Measurements from ENCODE around the gene R3HDM1. TPM values are rescaled to one million over a fixed set of nuclear protein-coding genes. Genes with fewer than 3 reads are reported as not detected.
A peak's percentile ranks its signal among the peaks of the same experiment; 100 is the strongest.
"Not testable (repeated sequence)": the region's sequence is repeated elsewhere in the genome, so short reads cannot be mapped to it uniquely, and the experiment has no call there.

The R3HDM1 gene
- total RNA-seq, 2 donors from 2014 or later, result 31.8 to 42.9 TPM

- no peak overlapping the region for H3K27ac Mint-ChIP-seq
- H3K9me3 ChIP-seq (ENCODE audit: control insufficient read depth, low read length, poor library complexity, severe bottlenecking), result no peaks in the 10 kb centered on the region
- peaks cover 9% of the 10 kb centered on the region for H3K4me1 Mint-ChIP-seq
- H3K27me3 Mint-ChIP-seq, result no peaks in the 10 kb centered on the region
- no peak for DNase-seq
- peaks cover 11% of the 10 kb centered on the region for H3K36me3 Mint-ChIP-seq (ENCODE audit: low read depth)
- no peak for ATAC-seq
- no peak overlapping the region for H3K4me3 Mint-ChIP-seq
Observed at GRCh38 chr2:135635212-135635835, 104.0 kb downstream of the R3HDM1 start.

DNA sequence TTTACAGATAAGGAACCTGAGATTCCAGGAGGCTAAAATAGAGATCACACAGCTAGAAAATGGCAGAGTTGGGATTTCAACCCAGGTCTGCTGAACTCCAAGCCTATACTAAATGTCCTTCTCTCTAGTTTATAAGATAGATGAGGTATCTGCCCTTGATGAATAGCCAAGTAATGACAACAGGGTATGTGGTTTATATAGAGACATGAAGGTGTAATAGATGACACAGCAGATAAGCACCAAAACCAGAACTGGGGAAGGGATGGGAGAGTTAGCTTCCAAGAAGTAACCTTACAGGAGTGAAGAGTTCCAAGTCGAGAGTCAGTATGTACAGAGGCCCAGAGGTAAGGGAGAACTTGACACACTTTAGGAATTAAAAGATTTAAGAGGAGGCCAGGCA is 105.7 kb downstream of the R3HDM1 start:
- DNase-seq (no peak), ATAC-seq (no peak)
- H3K27ac Mint-ChIP-seq, result no peak overlapping the region
- H3K36me3 Mint-ChIP-seq (ENCODE audit: low read depth), result peaks cover 11% of the 10 kb centered on the region
- H3K4me3 Mint-ChIP-seq, result no peak overlapping the region
- H3K9me3 ChIP-seq (ENCODE audit: control insufficient read depth, low read length, poor library complexity, severe bottlenecking), result no peaks in the 10 kb centered on the region
- H3K27me3 Mint-ChIP-seq, result no peaks in the 10 kb centered on the region
- H3K4me1 Mint-ChIP-seq, result peaks cover 9% of the 10 kb centered on the region

- peaks cover 11% of the 10 kb centered on the region for H3K36me3 Mint-ChIP-seq (ENCODE audit: low read depth)
- ATAC-seq (no peak), DNase-seq (no peak)
- no peak overlapping the region for H3K27ac Mint-ChIP-seq
- peaks cover 9% of the 10 kb centered on the region for H3K4me1 Mint-ChIP-seq
- no peak overlapping the region for H3K4me3 Mint-ChIP-seq
- H3K27me3 Mint-ChIP-seq, result no peaks in the 10 kb centered on the region
- no peaks in the 10 kb centered on the region for H3K9me3 ChIP-seq (ENCODE audit: control insufficient read depth, low read length, poor library complexity, severe bottlenecking)
Observed at GRCh38 chr2:135637456-135638087, 106.3 kb downstream of the R3HDM1 start.

DNA sequence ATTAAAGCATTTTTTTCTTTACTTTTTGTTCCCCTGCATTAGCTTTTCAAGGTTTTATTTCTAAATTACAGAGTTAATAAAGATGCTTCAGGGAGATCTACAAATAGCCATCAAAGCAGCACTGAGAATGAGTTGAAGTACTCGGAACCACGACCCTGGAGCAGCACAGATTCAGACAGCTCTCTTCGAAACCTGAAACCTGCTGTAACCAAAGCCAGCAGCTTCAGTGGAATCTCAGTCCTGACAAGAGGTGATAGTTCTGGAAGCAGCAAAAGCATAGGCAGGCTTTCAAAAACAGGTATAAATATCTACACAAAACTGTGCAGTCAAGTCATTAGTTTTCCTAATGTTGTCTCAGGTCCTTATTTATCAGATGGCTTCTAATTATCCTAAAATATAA is 107.5 kb downstream of the R3HDM1 start:
- Mint-ChIP-seq H3K4me1 (peaks cover 9% of the 10 kb centered on the region), H3K36me3 (ENCODE audit: low read depth) (peaks cover 11% of the 10 kb centered on the region), H3K27ac (no peak overlapping the region), H3K27me3 (no peaks in the 10 kb centered on the region), H3K4me3 (no peak overlapping the region)
- H3K9me3 ChIP-seq (ENCODE audit: control insufficient read depth, low read length, poor library complexity, severe bottlenecking), result no peaks in the 10 kb centered on the region
- ATAC-seq, result no peak
- DNase-seq, result no peak

DNA sequence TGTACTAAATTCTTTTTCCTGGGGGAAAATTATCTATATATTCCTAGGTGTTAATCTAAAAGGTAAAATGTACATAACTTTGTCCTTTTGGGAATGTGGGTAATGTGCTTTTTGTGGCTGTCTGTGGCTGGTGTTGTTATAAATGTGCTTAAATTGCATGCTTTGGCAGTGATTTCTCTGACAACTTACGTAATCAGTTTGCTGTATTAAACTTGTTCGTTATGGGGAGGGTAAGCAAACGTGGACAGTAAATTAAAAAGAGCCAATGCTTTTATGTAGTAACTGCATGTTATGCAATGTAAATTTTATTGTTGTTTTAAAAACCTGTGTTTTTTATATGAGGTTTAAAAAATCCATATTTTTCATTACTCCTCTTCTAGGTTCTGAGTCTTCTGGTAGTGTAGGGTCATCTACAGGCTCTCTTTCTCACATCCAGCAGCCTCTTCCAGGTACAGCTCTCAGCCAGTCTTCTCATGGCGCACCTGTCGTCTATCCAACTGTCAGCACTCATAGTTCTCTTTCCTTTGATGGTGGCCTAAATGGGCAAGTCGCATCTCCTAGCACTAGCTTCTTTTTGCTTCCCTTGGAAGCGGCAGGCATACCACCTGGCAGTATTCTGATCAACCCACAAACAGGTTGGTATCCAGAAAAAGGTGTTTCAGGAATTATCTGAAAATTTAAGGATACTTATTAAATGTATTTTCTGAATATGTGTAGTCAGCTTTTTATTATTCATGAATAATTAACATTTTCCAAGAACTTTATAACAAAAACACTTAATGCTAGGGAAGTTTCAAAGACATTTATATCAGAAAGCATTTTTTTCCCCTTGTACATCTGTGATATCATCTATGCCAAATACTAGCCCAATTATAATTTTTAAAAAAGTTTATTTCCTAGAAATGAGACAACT is 110.1 kb downstream of the R3HDM1 start:
- peak overlapping the region; percentile 29 for H3K27ac Mint-ChIP-seq
- no peaks in the 10 kb centered on the region for H3K27me3 Mint-ChIP-seq
- peaks cover 9% of the 10 kb centered on the region for H3K4me1 Mint-ChIP-seq
- no peaks in the 10 kb centered on the region for H3K9me3 ChIP-seq (ENCODE audit: control insufficient read depth, low read length, poor library complexity, severe bottlenecking)
- no peak for DNase-seq
- H3K36me3 Mint-ChIP-seq (ENCODE audit: low read depth), result peaks cover 11% of the 10 kb centered on the region
- H3K4me3 Mint-ChIP-seq, result no peak overlapping the region
- ATAC-seq, result no peak

DNA sequence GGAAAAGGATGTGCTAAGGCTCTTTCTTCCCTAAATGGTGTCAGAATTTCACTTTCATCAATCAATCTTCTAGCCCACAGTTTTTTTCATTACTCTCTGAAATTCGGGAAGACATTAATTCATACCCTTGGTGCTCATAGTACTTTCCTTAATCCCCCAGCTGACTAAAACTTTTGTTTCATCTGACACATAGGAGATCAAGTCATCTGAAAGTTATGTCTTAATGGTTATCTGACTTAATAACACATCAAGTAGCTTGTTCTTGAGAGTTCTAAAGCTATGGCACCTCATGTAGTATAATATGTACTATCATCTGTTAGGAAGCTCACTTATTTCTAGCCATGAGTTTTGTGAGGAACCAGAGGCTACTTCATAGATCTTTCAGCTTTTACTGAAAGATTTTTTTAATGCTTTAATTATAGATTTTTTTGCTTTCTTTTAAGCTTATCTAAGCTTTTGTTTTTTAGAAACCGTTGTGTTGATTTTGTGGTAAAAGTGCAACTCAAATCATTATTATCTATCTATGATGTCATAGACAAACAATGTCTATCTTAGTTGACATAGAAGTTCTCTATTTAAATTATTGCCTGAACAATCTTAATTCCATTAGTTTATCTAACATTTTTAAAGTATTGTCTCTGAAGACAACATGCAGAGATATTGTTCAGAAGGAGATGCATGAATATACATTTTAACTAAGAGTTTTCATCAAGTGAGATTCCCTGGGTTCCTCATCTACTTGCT is 116.7 kb downstream of the R3HDM1 start:
- Mint-ChIP-seq H3K27ac (no peak overlapping the region), H3K27me3 (no peaks in the 10 kb centered on the region), H3K4me3 (no peak overlapping the region), H3K36me3 (ENCODE audit: low read depth) (peaks cover 7% of the 10 kb centered on the region), H3K4me1 (no peaks in the 10 kb centered on the region)
- H3K9me3 ChIP-seq (ENCODE audit: control insufficient read depth, low read length, poor library complexity, severe bottlenecking), result no peaks in the 10 kb centered on the region
- no peak for DNase-seq
- no peak for ATAC-seq

GRCh38 chr2:135650721-135651120 is 119.4 kb downstream of the R3HDM1 start:
- no peaks in the 10 kb centered on the region for H3K9me3 ChIP-seq (ENCODE audit: control insufficient read depth, low read length, poor library complexity, severe bottlenecking)
- no peaks in the 10 kb centered on the region for H3K4me1 Mint-ChIP-seq
- no peaks in the 10 kb centered on the region for H3K27me3 Mint-ChIP-seq
- no peak overlapping the region for H3K4me3 Mint-ChIP-seq
- H3K27ac Mint-ChIP-seq, result no peak overlapping the region
- ATAC-seq, result no peak
- DNase-seq, result no peak
- H3K36me3 Mint-ChIP-seq (ENCODE audit: low read depth), result peaks cover 10% of the 10 kb centered on the region

GRCh38 chr2:135651717-135652116 is 120.4 kb downstream of the R3HDM1 start:
- Mint-ChIP-seq H3K36me3 (ENCODE audit: low read depth) (peaks cover 10% of the 10 kb centered on the region), H3K27me3 (no peaks in the 10 kb centered on the region), H3K4me3 (no peak overlapping the region), H3K4me1 (no peaks in the 10 kb centered on the region), H3K27ac (no peak overlapping the region)
- ATAC-seq (no peak), DNase-seq (no peak)
- no peaks in the 10 kb centered on the region for H3K9me3 ChIP-seq (ENCODE audit: control insufficient read depth, low read length, poor library complexity, severe bottlenecking)

- peaks cover 10% of the 10 kb centered on the region for H3K36me3 Mint-ChIP-seq (ENCODE audit: low read depth)
- not testable (repeated sequence) for H3K9me3 ChIP-seq (ENCODE audit: control insufficient read depth, low read length, poor library complexity, severe bottlenecking); H3K27ac Mint-ChIP-seq; DNase-seq; H3K4me1 Mint-ChIP-seq; H3K4me3 Mint-ChIP-seq; ATAC-seq; H3K27me3 Mint-ChIP-seq
Observed at GRCh38 chr2:135654239-135654638, 123.0 kb downstream of the R3HDM1 start.

- Mint-ChIP-seq H3K36me3 (ENCODE audit: low read depth) (peaks cover 11% of the 10 kb centered on the region), H3K4me3 (peak overlapping the region; percentile 79), H3K27me3 (no peaks in the 10 kb centered on the region)
Observed at GRCh38 chr2:135657806-135658582, 126.7 kb downstream of the R3HDM1 start.

DNA sequence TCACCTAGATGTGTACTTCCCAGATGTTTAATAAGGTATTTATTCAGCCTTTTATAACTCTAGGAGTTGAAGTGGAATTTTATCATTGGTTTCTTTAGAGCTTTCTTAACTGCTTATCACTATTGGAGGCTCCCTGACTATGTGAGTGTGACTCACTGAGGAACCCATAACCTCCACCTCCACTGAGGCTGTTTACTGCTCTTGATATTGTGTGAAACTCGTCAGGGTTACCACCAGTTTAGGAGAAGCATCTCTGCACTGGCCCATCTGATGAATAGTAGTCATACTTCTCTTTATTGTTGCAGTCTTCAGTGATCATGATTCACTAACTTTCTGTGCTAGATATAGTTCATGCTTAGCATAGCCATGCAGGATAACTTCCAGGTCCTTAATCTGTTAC is 130.8 kb downstream of the R3HDM1 start:
- Mint-ChIP-seq H3K4me1 (peaks cover 9% of the 10 kb centered on the region), H3K27ac (no peak overlapping the region), H3K27me3 (no peaks in the 10 kb centered on the region), H3K4me3 (no peak overlapping the region), H3K36me3 (ENCODE audit: low read depth) (peaks cover 5% of the 10 kb centered on the region)
- DNase-seq, result no peak
- ATAC-seq, result no peak
- no peaks in the 10 kb centered on the region for H3K9me3 ChIP-seq (ENCODE audit: control insufficient read depth, low read length, poor library complexity, severe bottlenecking)

More at GRCh38 chr2:135657806-135658582, 126.7 kb downstream of the R3HDM1 start:
- H3K27ac Mint-ChIP-seq, result peak overlapping the region; percentile 47
- peaks cover 3% of the 10 kb centered on the region for H3K4me1 Mint-ChIP-seq
- H3K9me3 ChIP-seq (ENCODE audit: control insufficient read depth, low read length, poor library complexity, severe bottlenecking), result no peaks in the 10 kb centered on the region
- peak in 2 of 3 donors; percentile 5 to 26 for DNase-seq
- peak; percentile 88 for ATAC-seq

- H3K9me3 ChIP-seq (ENCODE audit: control insufficient read depth, low read length, poor library complexity, severe bottlenecking), result no peaks in the 10 kb centered on the region
- Mint-ChIP-seq H3K36me3 (ENCODE audit: low read depth) (peaks cover 7% of the 10 kb centered on the region), H3K4me1 (peaks cover 6% of the 10 kb centered on the region), H3K4me3 (no peak overlapping the region), H3K27ac (no peak overlapping the region), H3K27me3 (no peaks in the 10 kb centered on the region)
- no peak for DNase-seq
- no peak for ATAC-seq
Observed at GRCh38 chr2:135663148-135663700, 131.9 kb downstream of the R3HDM1 start.
